Measurements from ENCODE around the gene VWA3B. TPM values are rescaled to one million over a fixed set of nuclear protein-coding genes. Genes with fewer than 3 reads are reported as not detected.
"Not testable (repeated sequence)": the region's sequence is repeated elsewhere in the genome, so short reads cannot be mapped to it uniquely, and the experiment has no call there.

Gene VWA3B, protein sequence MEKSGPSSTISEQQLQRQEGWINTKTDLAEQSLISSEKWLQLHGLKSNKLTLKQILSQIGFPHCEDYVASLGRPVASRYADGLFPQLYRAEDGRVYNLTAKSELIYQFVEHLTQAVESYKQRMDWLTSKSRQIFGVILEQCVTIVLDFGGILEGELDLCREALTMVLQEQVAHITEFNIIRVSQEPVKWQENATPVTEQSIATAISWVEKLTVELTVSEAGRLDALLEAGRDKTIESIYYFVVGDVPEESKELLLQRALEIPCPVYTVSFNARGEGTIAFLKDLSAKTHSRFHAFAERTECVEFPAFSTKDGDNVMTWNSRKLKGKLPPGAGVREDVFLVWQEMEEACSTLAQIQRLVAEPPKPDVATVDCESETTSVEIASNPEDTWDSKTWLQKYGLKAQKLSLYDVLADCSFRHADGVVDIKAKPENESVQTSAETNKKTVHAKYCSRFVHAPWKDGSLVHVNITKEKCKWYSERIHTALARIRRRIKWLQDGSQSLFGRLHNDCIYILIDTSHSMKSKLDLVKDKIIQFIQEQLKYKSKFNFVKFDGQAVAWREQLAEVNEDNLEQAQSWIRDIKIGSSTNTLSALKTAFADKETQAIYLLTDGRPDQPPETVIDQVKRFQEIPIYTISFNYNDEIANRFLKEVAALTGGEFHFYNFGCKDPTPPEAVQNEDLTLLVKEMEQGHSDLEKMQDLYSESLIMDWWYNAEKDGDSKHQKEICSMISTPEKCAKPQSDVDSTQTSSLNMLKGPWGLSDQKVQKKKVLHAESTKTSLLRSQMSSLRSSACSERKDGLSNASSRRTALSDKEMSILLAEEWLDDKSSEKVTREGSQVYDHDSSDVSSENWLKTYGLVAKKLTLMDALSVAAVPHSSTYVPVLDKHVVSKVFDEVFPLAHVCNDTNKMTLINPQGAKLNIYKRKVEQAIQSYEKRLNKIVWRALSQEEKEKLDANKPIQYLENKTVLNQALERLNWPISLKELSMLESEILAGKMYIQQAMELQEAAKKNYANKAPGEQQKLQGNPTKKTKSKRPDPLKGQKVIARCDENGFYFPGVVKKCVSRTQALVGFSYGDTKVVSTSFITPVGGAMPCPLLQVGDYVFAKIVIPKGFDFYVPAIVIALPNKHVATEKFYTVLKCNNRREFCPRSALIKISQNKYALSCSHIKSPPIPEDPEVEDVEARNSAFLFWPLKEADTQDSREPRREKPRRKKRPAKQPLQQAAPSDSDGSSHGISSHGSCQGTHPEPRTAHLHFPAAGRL (N-terminal part only)
- total RNA-seq (under 1 TPM; 0.15 to 0.29 (median 0.28) TPM), polyA plus RNA-seq (0.23 TPM)
- long read RNA-seq, donor 1, result 0 reads
- long read RNA-seq, donor 2, result 0 reads
- long read RNA-seq, donor 3, result 0 reads
- long read RNA-seq, donor 4, partial matches to known transcripts, result 0 of 2 reads
- long read RNA-seq, donor 4, other reads (novel, unspliced or antisense), result 2 of 2 reads

DNA sequence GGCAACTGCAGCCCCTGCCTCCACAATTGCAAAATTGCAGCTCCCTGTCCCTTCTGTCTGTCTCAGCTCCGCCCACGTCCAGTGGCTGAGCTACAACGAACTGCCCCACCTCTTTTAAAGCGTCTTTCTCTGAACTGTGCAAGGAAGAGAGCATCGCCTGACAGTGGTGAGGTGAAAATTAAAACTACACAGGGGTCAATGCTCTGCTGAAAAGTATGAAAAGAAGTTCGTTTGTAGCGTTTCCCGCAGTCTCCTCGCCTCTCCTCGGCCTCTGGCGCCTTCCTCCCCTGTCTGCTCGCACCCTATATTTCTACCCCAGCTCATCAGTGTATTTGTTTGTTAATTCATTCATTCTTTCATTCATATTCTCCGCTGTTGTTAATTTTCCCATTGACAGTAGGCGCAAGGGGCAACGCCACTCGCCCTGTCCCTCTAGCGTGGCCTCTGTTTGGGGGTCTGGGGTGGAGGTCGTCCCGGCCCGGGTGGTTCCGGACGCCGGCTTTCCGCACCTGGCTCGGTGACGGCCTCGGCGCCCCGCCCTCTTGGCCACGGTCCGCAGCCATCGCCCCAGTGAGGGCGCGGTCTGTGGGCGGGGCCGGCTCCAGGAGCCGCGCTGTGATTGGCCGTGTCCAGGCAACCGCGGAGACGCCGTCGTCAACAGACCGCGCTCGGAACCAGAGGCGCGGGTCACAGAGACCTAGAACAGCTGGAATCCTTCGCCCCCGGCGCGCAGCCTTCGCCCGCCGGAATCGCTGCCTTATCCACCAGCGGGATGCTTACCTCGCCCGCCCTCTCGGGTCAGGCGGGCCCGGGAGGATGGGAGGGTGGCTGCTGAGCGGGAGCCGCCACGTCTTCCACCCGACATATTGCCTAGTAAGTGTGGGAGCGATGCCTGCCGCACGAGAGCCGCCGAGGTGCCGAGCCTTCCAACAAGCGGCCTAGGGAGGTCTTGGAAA, at the start of gene VWA3B:
Gene VWA3B (plus strand): TSS at position 677 of the 956 bp plus-strand sequence. CDS start 5,926 bp downstream, outside the sequence.
- Histone ChIP-seq H3K4me3 (ENCODE audit: low read length) (peak within 1 kb of the TSS; percentile 19), H3K27ac (ENCODE audit: low read length) (no peak within 1 kb of the TSS), H3K9me3 (ENCODE audit: control insufficient read depth, low read length) (no peaks in the 10 kb centered on the region), H3K4me1 (ENCODE audit: control insufficient read depth, insufficient read depth, low read length) (peaks cover 3% of the 10 kb centered on the region), H3K27me3 (ENCODE audit: control insufficient read depth, insufficient read depth) (no peaks in the 10 kb centered on the region)
- WGBS, result 1% methylated on average over 74 of the region's 74 CpGs
- ATAC-seq (peak; percentile 93 to 98), DNase-seq (peak; percentile 71 to 86 (median 84))
- intact Hi-C loops (cut with DNase I), result no loop called here

DNA sequence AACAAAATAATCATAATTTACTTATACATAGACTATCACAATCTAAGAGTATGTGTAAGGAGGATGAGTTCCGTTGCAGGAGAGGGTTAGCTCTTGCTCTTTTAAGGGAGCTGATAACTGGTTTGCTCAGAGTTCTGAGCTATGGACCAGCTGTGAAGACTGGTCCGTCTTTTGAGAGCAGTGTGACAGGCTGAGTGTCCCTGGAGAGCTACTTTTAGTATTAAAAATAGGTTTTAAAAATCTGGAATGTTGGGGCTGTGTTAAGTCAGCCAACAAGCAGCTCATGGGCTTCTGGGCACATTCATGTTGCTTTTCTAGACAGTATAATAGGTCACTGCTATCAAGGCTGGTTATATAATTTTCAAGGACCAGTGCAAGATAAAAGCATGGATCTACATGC, 49.8 kb upstream of the VWA3B start:
- intact Hi-C loops (cut with DNase I), result no loop called here
- Histone ChIP-seq H3K27ac (ENCODE audit: low read length) (no peak overlapping the region), H3K4me1 (ENCODE audit: control insufficient read depth, insufficient read depth, low read length) (peaks cover 2% of the 10 kb centered on the region), H3K4me3 (ENCODE audit: low read length) (no peak overlapping the region), H3K9me3 (ENCODE audit: control insufficient read depth, low read length) (no peaks in the 10 kb centered on the region), H3K27me3 (ENCODE audit: control insufficient read depth, insufficient read depth) (no peaks in the 10 kb centered on the region)
- DNase-seq (no peak), ATAC-seq (no peak)
- 47% methylated on average over 2 of the region's 2 CpGs for WGBS

DNA sequence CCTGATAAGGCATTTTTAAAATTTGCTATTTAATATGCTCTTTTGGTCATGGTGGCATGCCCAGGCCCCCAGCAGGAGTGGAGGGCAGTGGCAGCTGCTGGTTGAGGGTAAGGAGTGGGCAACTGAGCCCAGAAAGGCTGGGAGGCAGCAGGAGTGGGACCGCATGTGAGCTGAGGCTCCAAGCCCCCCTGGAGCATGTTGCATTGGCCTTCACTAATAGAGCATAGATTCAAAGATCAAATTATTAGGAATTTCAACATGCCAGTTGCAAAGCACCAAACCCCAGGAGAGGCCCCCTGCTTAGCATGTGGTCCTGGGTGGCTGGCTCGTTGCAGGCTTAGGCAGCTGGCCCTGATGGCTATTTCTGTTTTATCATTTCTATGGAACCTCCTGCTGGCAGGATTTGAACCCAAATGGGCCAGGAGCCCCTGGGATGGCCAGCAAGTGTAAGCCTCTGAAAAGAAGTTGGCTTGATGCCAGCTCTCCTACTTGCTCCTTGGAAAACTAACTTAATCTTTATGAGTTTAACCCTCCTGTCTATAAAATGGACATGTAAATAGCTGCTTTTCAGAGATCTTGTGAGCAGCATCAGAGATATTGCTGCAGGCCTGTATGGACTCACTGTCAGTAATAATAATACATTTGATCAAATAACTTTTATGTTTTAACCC, 49.2 kb upstream of the VWA3B start:
- DNase-seq, result no peak
- Histone ChIP-seq H3K27ac (ENCODE audit: low read length) (no peak overlapping the region), H3K27me3 (ENCODE audit: control insufficient read depth, insufficient read depth) (no peaks in the 10 kb centered on the region), H3K4me3 (ENCODE audit: low read length) (no peak overlapping the region), H3K9me3 (ENCODE audit: control insufficient read depth, low read length) (no peaks in the 10 kb centered on the region), H3K4me1 (ENCODE audit: control insufficient read depth, insufficient read depth, low read length) (peaks cover 2% of the 10 kb centered on the region)
- no peak for ATAC-seq
- WGBS, result 54% methylated on average over 2 of the region's 2 CpGs
- intact Hi-C loops (cut with DNase I), result no loop called here

DNA sequence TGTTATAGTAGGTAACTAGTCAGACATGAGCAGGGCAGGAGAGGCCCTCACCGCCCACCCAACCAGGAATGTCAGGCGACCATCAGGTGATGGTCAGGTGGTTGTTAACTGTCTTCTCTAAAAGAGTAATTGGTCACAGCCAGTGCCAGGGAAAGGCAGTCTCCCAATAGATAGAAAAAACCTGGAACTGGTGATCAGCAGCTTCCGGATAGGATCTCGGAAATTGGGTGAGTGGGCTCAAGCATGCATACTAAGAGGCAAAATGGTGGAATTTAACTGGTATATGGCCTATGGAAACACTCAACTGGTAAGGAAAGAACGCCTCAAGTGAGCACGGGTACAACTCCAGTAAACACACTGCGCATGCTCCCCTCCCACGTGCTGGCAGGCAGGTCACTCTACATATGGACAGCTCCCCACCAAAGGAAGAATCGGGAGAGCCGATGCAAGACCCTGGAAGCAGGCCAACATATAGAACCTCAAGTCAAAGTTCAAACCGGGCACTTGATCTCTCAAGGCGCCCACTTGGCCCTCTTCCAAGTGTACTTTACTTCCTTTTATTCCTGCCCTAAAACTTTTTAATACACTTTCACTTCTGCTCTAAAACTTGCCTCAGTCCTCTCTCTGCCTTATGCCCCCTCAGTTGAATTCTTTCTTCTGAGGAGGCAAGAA, 47.7 kb upstream of the VWA3B start:
- ATAC-seq, result no peak
- 74% methylated on average over 12 of the region's 12 CpGs for WGBS
- Histone ChIP-seq H3K4me1 (ENCODE audit: control insufficient read depth, insufficient read depth, low read length) (peaks cover 2% of the 10 kb centered on the region), H3K4me3 (ENCODE audit: low read length) (no peak overlapping the region), H3K27me3 (ENCODE audit: control insufficient read depth, insufficient read depth) (no peaks in the 10 kb centered on the region), H3K27ac (ENCODE audit: low read length) (no peak overlapping the region), H3K9me3 (ENCODE audit: control insufficient read depth, low read length) (no peaks in the 10 kb centered on the region)
- intact Hi-C loops (cut with DNase I), result no loop called here
- no peak for DNase-seq

DNA sequence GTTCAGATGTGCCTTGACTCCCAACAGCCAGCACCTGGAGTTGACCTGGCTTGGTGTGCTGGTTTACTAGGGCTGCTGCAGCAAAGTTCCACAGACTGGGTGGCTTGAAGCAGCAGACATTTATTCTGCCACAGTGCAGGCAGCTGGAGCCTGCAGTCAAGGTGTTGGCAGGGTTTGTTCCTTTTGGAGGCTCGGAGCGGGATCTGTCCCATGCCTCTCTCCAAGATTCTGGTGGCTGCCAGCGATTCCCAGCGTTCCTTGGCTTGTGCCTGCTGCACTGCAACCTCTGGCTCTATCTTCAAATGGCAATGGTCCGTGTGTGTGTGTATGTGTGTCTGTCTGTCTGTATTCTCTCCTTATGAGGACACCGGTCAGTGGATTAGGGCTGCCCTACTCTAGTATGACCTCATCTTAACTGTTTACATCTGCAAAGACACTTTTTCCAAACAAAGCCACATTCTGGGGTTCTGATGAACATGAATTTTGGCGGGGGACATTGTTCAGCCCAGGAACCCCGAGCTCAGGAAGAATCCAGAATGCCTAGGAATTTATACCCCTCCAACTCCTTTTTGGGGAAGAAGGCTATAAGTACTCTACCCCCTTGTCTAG, 46.5 kb upstream of the VWA3B start:
- Histone ChIP-seq H3K27me3 (ENCODE audit: control insufficient read depth, insufficient read depth) (no peaks in the 10 kb centered on the region), H3K9me3 (ENCODE audit: control insufficient read depth, low read length) (no peaks in the 10 kb centered on the region), H3K4me3 (ENCODE audit: low read length) (no peak overlapping the region), H3K27ac (ENCODE audit: low read length) (no peak overlapping the region), H3K4me1 (ENCODE audit: control insufficient read depth, insufficient read depth, low read length) (peaks cover 2% of the 10 kb centered on the region)
- intact Hi-C loops (cut with DNase I), result no loop called here
- DNase-seq (no peak), ATAC-seq (no peak)
- WGBS, result 82% methylated on average over 8 of the region's 8 CpGs

DNA sequence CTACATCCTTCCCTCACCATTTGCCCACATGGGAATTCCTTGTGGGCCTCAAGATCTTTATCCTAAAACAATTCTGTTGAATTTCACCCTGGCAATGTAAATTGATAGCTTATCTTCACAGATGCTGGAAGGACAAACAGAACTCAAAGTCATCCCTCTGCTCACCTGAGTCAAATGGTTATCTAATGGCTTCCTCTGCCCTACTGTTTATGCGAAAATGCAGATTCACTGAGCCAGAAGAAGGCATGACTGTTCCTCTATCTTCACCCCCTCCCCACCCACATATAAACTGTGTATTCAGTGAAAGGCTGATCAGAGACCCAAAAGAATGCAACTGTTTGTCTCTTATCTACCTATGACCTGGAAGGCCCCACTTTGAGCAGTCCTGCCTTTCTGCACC, 43.9 kb upstream of the VWA3B start:
- WGBS, result 85% methylated on average over 1 of the region's 1 CpG

DNA sequence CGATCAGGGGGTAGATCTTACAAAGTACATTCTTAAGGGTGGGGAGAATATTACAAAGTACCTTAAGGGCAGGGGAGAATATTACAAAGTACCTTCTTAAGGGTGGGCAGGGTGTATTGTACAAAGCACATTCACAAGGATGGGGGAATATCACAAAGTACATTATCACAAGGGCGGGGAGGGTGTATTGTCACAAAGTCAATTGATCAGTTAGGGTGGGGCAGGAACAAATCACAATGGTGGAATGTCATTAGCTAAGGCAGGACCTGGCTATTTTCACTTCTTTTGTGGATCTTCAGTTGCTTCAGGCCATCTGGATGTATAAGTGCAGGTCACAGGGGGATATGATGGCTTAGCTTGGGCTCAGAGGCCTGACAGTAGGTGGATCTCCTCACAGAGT, 42.2 kb upstream of the VWA3B start:
- H3K27ac ChIP-seq (ENCODE audit: low read length); H3K27me3 ChIP-seq (ENCODE audit: control insufficient read depth, insufficient read depth); DNase-seq; H3K9me3 ChIP-seq (ENCODE audit: control insufficient read depth, low read length); ATAC-seq; H3K4me1 ChIP-seq (ENCODE audit: control insufficient read depth, insufficient read depth, low read length); H3K4me3 ChIP-seq (ENCODE audit: low read length); intact Hi-C loops (cut with DNase I): not testable (repeated sequence)
- 95% methylated on average over 2 of the region's 2 CpGs for WGBS

More for the DNA sequence above, 43.9 kb upstream of the VWA3B start:
- H3K9me3 ChIP-seq (ENCODE audit: control insufficient read depth, low read length), result no peaks in the 10 kb centered on the region
- H3K27ac ChIP-seq (ENCODE audit: low read length), result no peak overlapping the region
- no peak overlapping the region for H3K4me3 ChIP-seq (ENCODE audit: low read length)
- intact Hi-C loops (cut with DNase I), result no loop called here
- H3K4me1 ChIP-seq (ENCODE audit: control insufficient read depth, insufficient read depth, low read length), result no peaks in the 10 kb centered on the region
- DNase-seq (no peak), ATAC-seq (no peak)
- H3K27me3 ChIP-seq (ENCODE audit: control insufficient read depth, insufficient read depth), result no peaks in the 10 kb centered on the region

DNA sequence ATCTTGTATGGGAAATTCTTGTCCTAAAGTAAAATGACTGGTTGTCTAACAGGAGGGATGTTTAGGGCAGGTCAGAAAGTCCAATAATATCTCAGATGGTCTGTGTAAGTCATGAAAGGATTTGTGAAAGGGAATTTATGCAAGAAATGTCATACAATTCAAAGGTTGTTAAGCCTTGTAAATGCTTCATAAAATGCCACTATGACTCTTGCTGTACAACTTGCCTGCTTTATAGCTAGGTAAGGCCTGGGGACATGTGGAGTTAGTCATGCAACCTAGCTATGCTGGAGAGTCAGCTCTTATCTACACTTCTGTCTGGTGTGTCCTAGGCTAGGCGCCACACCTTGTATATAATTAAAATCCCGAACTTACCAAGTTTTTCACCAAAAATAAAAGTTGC, 36.9 kb upstream of the VWA3B start:
- Histone ChIP-seq H3K4me1 (ENCODE audit: control insufficient read depth, insufficient read depth, low read length) (no peaks in the 10 kb centered on the region), H3K9me3 (ENCODE audit: control insufficient read depth, low read length) (no peaks in the 10 kb centered on the region), H3K27me3 (ENCODE audit: control insufficient read depth, insufficient read depth) (no peaks in the 10 kb centered on the region), H3K27ac (ENCODE audit: low read length) (no peak overlapping the region), H3K4me3 (ENCODE audit: low read length) (no peak overlapping the region)
- 87% methylated on average over 2 of the region's 2 CpGs for WGBS
- ATAC-seq (no peak), DNase-seq (no peak)
- intact Hi-C loops (cut with DNase I), result no loop called here
